Breast epithelium (tissue), 3 donors: ENCODE data around the gene MSH3.

Source experiments
- POLR2A ChIP-seq: fragments of 450-650 bp; IDR thresholded peaks from one replicate; pipeline ENCODE4 v1.6.1; 2016; ENCODE audit warnings: antibody characterized with exemption, mild to moderate bottlenecking, moderate library complexity
- TF ChIP-seq, protein P1 (sequence below), 3 donors: fragments of 450-650 bp; IDR thresholded peaks; one replicate each; pipeline ENCODE4 v1.5.1; 2016 to 2017; ENCODE audit warnings: antibody characterized with exemption in 3 of 3, mild to moderate bottlenecking in 3 of 3, moderate library complexity in 3 of 3

DNA sequence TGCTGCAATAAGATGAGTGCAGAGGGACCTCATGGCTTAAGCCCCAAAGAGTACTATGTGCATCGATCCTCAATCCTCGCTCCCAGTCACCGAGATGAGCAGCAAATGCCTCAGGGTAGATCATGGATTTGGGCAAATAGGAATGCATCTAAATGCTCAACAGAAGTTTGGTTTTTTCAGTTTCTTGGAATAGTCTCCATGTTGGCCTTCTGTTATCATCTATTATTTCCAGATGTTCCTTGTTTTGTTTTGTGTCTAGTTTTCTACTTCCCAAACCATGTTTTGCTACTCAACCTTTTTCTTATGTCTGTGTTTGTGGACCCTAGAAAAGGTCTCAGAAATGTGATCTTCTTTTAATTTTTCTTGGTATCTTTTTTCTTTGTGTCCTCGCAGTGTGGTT lies 262.2 kb downstream of the MSH3 start:
- TF ChIP-seq, protein P1, sequence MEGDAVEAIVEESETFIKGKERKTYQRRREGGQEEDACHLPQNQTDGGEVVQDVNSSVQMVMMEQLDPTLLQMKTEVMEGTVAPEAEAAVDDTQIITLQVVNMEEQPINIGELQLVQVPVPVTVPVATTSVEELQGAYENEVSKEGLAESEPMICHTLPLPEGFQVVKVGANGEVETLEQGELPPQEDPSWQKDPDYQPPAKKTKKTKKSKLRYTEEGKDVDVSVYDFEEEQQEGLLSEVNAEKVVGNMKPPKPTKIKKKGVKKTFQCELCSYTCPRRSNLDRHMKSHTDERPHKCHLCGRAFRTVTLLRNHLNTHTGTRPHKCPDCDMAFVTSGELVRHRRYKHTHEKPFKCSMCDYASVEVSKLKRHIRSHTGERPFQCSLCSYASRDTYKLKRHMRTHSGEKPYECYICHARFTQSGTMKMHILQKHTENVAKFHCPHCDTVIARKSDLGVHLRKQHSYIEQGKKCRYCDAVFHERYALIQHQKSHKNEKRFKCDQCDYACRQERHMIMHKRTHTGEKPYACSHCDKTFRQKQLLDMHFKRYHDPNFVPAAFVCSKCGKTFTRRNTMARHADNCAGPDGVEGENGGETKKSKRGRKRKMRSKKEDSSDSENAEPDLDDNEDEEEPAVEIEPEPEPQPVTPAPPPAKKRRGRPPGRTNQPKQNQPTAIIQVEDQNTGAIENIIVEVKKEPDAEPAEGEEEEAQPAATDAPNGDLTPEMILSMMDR (IDR thresholded peaks at IDR 0.05) = no peak
- TF ChIP-seq POLR2A = no peak
